ENCODE measurements around the gene RASGRP2. TPM values are rescaled to one million over a fixed set of nuclear protein-coding genes. Genes with fewer than 3 reads are reported as not detected.

The RASGRP2 gene
- polyA plus RNA-seq, 1 donor (not counting 4 experiments of a cell fraction or from before 2014, with no cell fraction given), result 0.49 TPM

DNA sequence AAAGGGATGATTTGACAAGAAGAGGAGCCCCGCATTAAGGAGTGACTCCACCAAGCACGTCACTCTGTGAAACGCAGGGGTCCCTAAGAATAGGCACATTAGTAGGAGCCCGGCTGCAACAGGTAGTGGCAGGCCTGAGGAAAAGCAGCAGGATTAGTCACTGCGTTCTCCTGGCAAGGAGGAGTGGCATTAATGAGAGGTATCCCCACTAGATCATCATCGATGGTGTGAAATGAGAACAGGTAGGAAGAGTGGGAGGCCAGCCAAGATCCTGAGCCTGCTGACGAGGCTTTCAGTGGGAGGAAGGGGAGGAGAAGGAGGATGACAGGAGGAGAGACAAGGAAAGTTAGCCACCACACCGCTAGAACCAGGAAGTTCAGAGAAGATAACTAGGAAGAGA, 59.6 kb downstream of the RASGRP2 start:
- H3K4me1 ChIP-seq (ENCODE audit: control insufficient read depth, extremely low read depth, insufficient read depth, low read length), result peaks cover 21% of the 10 kb centered on the region
- no peaks in the 10 kb centered on the region for H4K20me1 ChIP-seq (ENCODE audit: control insufficient read depth, extremely low read depth, insufficient read depth, low read length)
- DNase-seq (ENCODE audit: low read depth, low spot score) (peak; percentile 76), FAIRE-seq (peak; percentile 98)
- no peak overlapping the region for H3K9ac ChIP-seq (ENCODE audit: control insufficient read depth, extremely low read depth, insufficient read depth, low read length)
- peak overlapping the region in 2 of 3 experiments; percentile 40 to 43 for H3K4me3 ChIP-seq (ENCODE audit: control insufficient read depth in 2 of 3, extremely low read depth in 1 of 3, insufficient read depth in 2 of 3, low read depth in 1 of 3, low read length in 3 of 3)
- peak overlapping the region; percentile 89 for H2AFZ ChIP-seq (ENCODE audit: control insufficient read depth, low read length)
- H3K79me2 ChIP-seq (ENCODE audit: control insufficient read depth, insufficient read depth, low read length), result no peaks in the 10 kb centered on the region
- H3K9me1 ChIP-seq (ENCODE audit: control insufficient read depth, extremely low read depth, insufficient read depth, low read length), result peaks cover 2% of the 10 kb centered on the region
- no peak for TF ChIP-seq CTCF (optimal IDR thresholded peaks at IDR 0.05 in 1 of 3, IDR thresholded peaks at IDR 0.05 in 1 of 3, conservative IDR thresholded peaks at IDR 0.05 in 1 of 3; ENCODE audit: extremely low read depth in 1 of 3, insufficient read depth in 2 of 3, low read length in 3 of 3)
- no peak for TF ChIP-seq EZH2 (IDR thresholded peaks at IDR 0.05; ENCODE audit: low read length)
- dilution Hi-C loops (cut with MboI; ENCODE audit: extremely low pct_ligation_motif_present, low sequenced_read_pairs), result no loop called here
- no peaks in the 10 kb centered on the region for H3K9me3 ChIP-seq (ENCODE audit: control insufficient read depth, low read depth, low read length)
- H3K36me3 ChIP-seq (ENCODE audit: control insufficient read depth in 2 of 2, extremely low read depth in 1 of 2, insufficient read depth in 2 of 2, low read length in 2 of 2), result no peaks in the 10 kb centered on the region
- no peaks in the 10 kb centered on the region for H3K27me3 ChIP-seq (ENCODE audit: control insufficient read depth, extremely low read depth, insufficient read depth, low read length)
- H3K27ac ChIP-seq (ENCODE audit: control insufficient read depth, insufficient read depth, low read length), result no peak overlapping the region
- peak overlapping the region; percentile 75 for H3K4me2 ChIP-seq (ENCODE audit: control insufficient read depth, extremely low read depth, insufficient read depth, low read depth, low read length)

GRCh38 chr11:64681171-64681570, 62.8 kb downstream of the RASGRP2 start:
- dilution Hi-C loops (cut with MboI; ENCODE audit: extremely low pct_ligation_motif_present, low sequenced_read_pairs), result no loop called here

More at GRCh38 chr11:64681171-64681570, 62.8 kb downstream of the RASGRP2 start:
- TF ChIP-seq EZH2 (IDR thresholded peaks at IDR 0.05; ENCODE audit: low read length) (no peak), CTCF (optimal IDR thresholded peaks at IDR 0.05 in 1 of 3, IDR thresholded peaks at IDR 0.05 in 1 of 3, conservative IDR thresholded peaks at IDR 0.05 in 1 of 3; ENCODE audit: extremely low read depth in 1 of 3, insufficient read depth in 2 of 3, low read length in 3 of 3) (no peak)
- no peak overlapping the region for H2AFZ ChIP-seq (ENCODE audit: control insufficient read depth, low read length)
- no peak overlapping the region for H3K4me2 ChIP-seq (ENCODE audit: control insufficient read depth, extremely low read depth, insufficient read depth, low read depth, low read length)
- peaks cover 13% of the 10 kb centered on the region for H3K27me3 ChIP-seq (ENCODE audit: control insufficient read depth, extremely low read depth, insufficient read depth, low read length)
- H3K9me3 ChIP-seq (ENCODE audit: control insufficient read depth, low read depth, low read length), result no peaks in the 10 kb centered on the region
- DNase-seq (ENCODE audit: low read depth, low spot score) (no peak), FAIRE-seq (no peak)
- peaks cover 2% of the 10 kb centered on the region for H3K9me1 ChIP-seq (ENCODE audit: control insufficient read depth, extremely low read depth, insufficient read depth, low read length)
- H3K4me3 ChIP-seq (ENCODE audit: control insufficient read depth in 2 of 3, extremely low read depth in 1 of 3, insufficient read depth in 2 of 3, low read depth in 1 of 3, low read length in 3 of 3), result no peak overlapping the region
- no peak overlapping the region for H3K27ac ChIP-seq (ENCODE audit: control insufficient read depth, insufficient read depth, low read length)
- H3K79me2 ChIP-seq (ENCODE audit: control insufficient read depth, insufficient read depth, low read length), result no peaks in the 10 kb centered on the region
- no peaks in the 10 kb centered on the region for H3K36me3 ChIP-seq (ENCODE audit: control insufficient read depth in 2 of 2, extremely low read depth in 1 of 2, insufficient read depth in 2 of 2, low read length in 2 of 2)
- no peaks in the 10 kb centered on the region for H4K20me1 ChIP-seq (ENCODE audit: control insufficient read depth, extremely low read depth, insufficient read depth, low read length)
- H3K9ac ChIP-seq (ENCODE audit: control insufficient read depth, extremely low read depth, insufficient read depth, low read length), result no peak overlapping the region
- peaks cover 16% of the 10 kb centered on the region for H3K4me1 ChIP-seq (ENCODE audit: control insufficient read depth, extremely low read depth, insufficient read depth, low read length)

All from keratinocyte (primary cell).